OCI-LY7 (cell line): Measurements from ENCODE around the gene C6orf89. TPM values are rescaled to one million over a fixed set of nuclear protein-coding genes. Genes with fewer than 3 reads are reported as not detected.

ENCODE experiments used
- BruUV-seq: library from RNA; stranded (reverse); fragments of 400-500 nt; replicated peaks from 2 replicates; lab custom pipeline; 2021; lab: Mats Ljungman, UMichigan
- CTCF ChIA-PET: fragments of 300-600 bp; sonication (Branson Sonifier 250); formaldehyde crosslinking; loops from one replicate; lab custom pipeline; 2022; ENCODE audit warnings: antibody characterized with exemption; ENCODE audit not compliant: unreplicated experiment; lab: Charles Lee
- POLR2A ChIA-PET: fragments of 300-600 bp; sonication (Branson Sonifier 250); formaldehyde crosslinking; loops from one replicate; lab custom pipeline; 2022; ENCODE audit warnings: antibody characterized with exemption; lab: Charles Lee
- DNase-seq: peaks from one replicate; pipeline ENCODE4 v3.0.0-alpha.2; 2015; ENCODE audit warnings: low spot score
- H2AFZ ChIP-seq: fragments of 200-600 bp; sonication (generic), shearing (Covaris generic); 2 replicates; pipeline ENCODE4 v1.6.1; 2014; ENCODE audit warnings: mild to moderate bottlenecking, antibody characterized with exemption, low read length, moderate library complexity
- H3K27ac ChIP-seq: fragments of 200-600 bp; sonication (generic); 2 replicates; pipeline ENCODE4 v1.5.1; 2014; ENCODE audit warnings: mixed run types, low read depth, mild to moderate bottlenecking, moderate library complexity, low read length, inconsistent platforms; ENCODE audit not compliant: poor library complexity, severe bottlenecking
- H3K36me3 ChIP-seq: fragments of 200-600 bp; sonication (generic); 2 replicates; pipeline ENCODE4 v1.6.1; 2014; ENCODE audit warnings: mild to moderate bottlenecking, antibody characterized with exemption, low read length, moderate library complexity, mixed read lengths; ENCODE audit not compliant: insufficient read depth
- H3K4me1 ChIP-seq: fragments of 200-600 bp; sonication (generic); 2 replicates; pipeline ENCODE4 v1.5.1; 2014; ENCODE audit warnings: mild to moderate bottlenecking, low read length; ENCODE audit not compliant: insufficient read depth, poor library complexity, severe bottlenecking
- H3K4me2 ChIP-seq: fragments of 200-600 bp; sonication (generic); 2 replicates; pipeline ENCODE4 v1.6.1; 2014; ENCODE audit warnings: mild to moderate bottlenecking, low read length
- H3K4me3 ChIP-seq: fragments of 200-600 bp; sonication (generic); 2 replicates; pipeline ENCODE4 v1.5.1; 2014; ENCODE audit warnings: mild to moderate bottlenecking, low read depth, low read length; ENCODE audit not compliant: poor library complexity, severe bottlenecking
- H3K79me2 ChIP-seq: fragments of 200-600 bp; sonication (generic); 2 replicates; pipeline ENCODE4 v1.6.1; 2016; ENCODE audit warnings: low read depth, mild to moderate bottlenecking, low read length, moderate library complexity, mixed read lengths; ENCODE audit not compliant: insufficient read depth
- H3K9me2 ChIP-seq: fragments of 200-600 bp; sonication (generic); 2 replicates; pipeline ENCODE4 v1.6.1; 2016; ENCODE audit warnings: mild to moderate bottlenecking, low read length, mixed read lengths; ENCODE audit not compliant: insufficient read depth
- H3K9me3 ChIP-seq: fragments of 200-600 bp; sonication (generic); 2 replicates; pipeline ENCODE4 v1.6.1; 2014; ENCODE audit warnings: mild to moderate bottlenecking, mixed run types, low read length, mixed read lengths
- H4K20me1 ChIP-seq: fragments of 200-600 bp; sonication (generic); 2 replicates; pipeline ENCODE4 v1.6.1; 2014; ENCODE audit warnings: mild to moderate bottlenecking, antibody characterized with exemption, low read length, moderate library complexity, mixed read lengths; ENCODE audit not compliant: insufficient read depth
- CTCF ChIP-seq: fragments of 200-600 bp; sonication (generic); conservative IDR thresholded peaks from 2 replicates; pipeline ENCODE4 v1.5.1; 2014; ENCODE audit warnings: mild to moderate bottlenecking, antibody characterized with exemption, low read length, moderate library complexity, mixed read lengths
- EZH2phosphoT487 ChIP-seq: fragments of 200-600 bp; sonication (generic); IDR thresholded peaks from 2 replicates; pipeline ENCODE4 v1.6.1; 2018; ENCODE audit warnings: low read depth, borderline replicate concordance, mild to moderate bottlenecking, mixed run types, antibody characterized with exemption, low read length, moderate library complexity, mixed read lengths
- intact Hi-C: fragments of 100-400 bp; cut with micrococcal nuclease; formaldehyde crosslinking; loops from one replicate; pipeline ENCODE4 v1.10.0; 2022; ENCODE audit not compliant: unreplicated experiment
- total RNA-seq, 2 experiments: library from RNA; depleted of rRNA in 1 of 2; stranded (reverse); fragments of >200 nt in 1 of 2; shearing (Covaris generic) in 1 of 2; gene quantifications; 2 replicates each; pipeline ENCODE4 v1.2.3, GENCODE V29; 2014 to 2022

Gene C6orf89
- total RNA-seq, 2 experiments from 2014 or later: 20.1 to 25.7 TPM

DNA sequence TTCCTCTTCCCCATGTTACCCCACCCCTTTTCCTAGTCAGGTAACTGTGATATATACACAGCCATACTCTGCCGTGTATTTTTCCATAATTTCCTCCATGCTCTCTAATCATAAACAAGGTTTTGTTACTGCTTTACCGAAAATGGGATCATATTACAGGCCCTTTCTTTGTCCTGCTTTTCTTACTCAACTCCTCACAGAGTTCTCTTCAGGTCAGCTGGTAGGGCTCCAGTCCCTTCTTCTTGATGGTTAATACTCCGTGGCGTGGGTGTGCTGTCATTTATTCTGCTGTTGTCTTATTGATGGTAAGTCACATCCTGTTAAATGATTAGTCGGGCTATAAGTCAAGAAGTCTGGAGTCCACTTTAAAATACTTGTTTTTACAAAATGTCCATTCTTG is 43.9 kb downstream of the C6orf89 start:
- ChIA-PET CTCF (no interaction called here), POLR2A (no interaction called here)
- no peaks in the 10 kb centered on the region for H3K4me1 ChIP-seq
- no peaks in the 10 kb centered on the region for H3K9me3 ChIP-seq
- BruUV-seq: no TSS peak
- intact Hi-C loops: no loop called here
- H3K79me2 ChIP-seq: no peaks in the 10 kb centered on the region
- no peaks in the 10 kb centered on the region for H3K9me2 ChIP-seq
- H3K4me3 ChIP-seq: no peak overlapping the region
- no peaks in the 10 kb centered on the region for H4K20me1 ChIP-seq
- H3K4me2 ChIP-seq: no peak overlapping the region
- no peak for DNase-seq
- no peak for TF ChIP-seq EZH2phosphoT487
- TF ChIP-seq CTCF: no peak
- no peaks in the 10 kb centered on the region for H3K36me3 ChIP-seq
- H2AFZ ChIP-seq: no peak overlapping the region
- no peak overlapping the region for H3K27ac ChIP-seq

DNA sequence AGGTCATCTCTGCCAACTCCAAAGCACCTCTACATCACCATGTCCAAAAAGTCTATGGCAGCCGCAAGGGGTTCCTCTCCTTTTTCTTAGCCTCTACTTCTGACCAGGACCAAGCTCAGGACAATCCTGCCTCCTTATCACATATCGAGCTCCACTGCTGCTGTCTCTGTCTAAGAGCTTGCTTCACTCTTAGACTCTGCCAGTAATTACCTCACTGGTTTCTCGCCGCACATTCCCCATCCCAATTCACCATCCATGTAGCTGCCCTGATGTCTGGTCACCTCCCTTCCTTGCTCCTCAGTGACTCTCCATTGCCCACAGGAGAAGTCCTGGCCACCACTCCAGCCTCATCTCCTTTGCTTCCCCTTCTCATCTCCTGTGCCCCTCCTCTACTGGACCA is 44.7 kb downstream of the C6orf89 start:
- TF ChIP-seq EZH2phosphoT487: no peak
- no peak for TF ChIP-seq CTCF
- DNase-seq: no peak
- H3K27ac ChIP-seq: no peak overlapping the region
- H3K4me1 ChIP-seq: no peaks in the 10 kb centered on the region
- no TSS peak for BruUV-seq
- H3K4me3 ChIP-seq: no peak overlapping the region
- no peaks in the 10 kb centered on the region for H4K20me1 ChIP-seq
- H3K79me2 ChIP-seq: no peaks in the 10 kb centered on the region
- no peak overlapping the region for H3K4me2 ChIP-seq
- no peaks in the 10 kb centered on the region for H3K36me3 ChIP-seq
- H2AFZ ChIP-seq: no peak overlapping the region
- intact Hi-C loops: no loop called here
- H3K9me3 ChIP-seq: no peaks in the 10 kb centered on the region
- ChIA-PET POLR2A (no interaction called here), CTCF (no interaction called here)
- H3K9me2 ChIP-seq: no peaks in the 10 kb centered on the region

- intact Hi-C loops: no loop called here
- CTCF ChIA-PET: no interaction called here
- Histone ChIP-seq H3K27ac (no peak overlapping the region), H2AFZ (no peak overlapping the region), H3K9me2 (no peaks in the 10 kb centered on the region), H3K79me2 (no peaks in the 10 kb centered on the region), H3K4me3 (no peak overlapping the region), H4K20me1 (no peaks in the 10 kb centered on the region), H3K4me1 (no peaks in the 10 kb centered on the region), H3K9me3 (no peaks in the 10 kb centered on the region), H3K36me3 (no peaks in the 10 kb centered on the region), H3K4me2 (no peak overlapping the region)
- DNase-seq: no peak
- no TSS peak for BruUV-seq
- POLR2A ChIA-PET: interaction anchor here (0.7 kb wide), 1 partner anchor 498 kb away, joined by 3 read pairs; no protein-coding TSS in a partner anchor
- TF ChIP-seq CTCF (no peak), EZH2phosphoT487 (no peak)
Measured at GRCh38 chr6:36933102-36933501, 47.4 kb downstream of the C6orf89 start.
